ENCODE results near the gene PHTF2.

The PHTF2 gene

DNA sequence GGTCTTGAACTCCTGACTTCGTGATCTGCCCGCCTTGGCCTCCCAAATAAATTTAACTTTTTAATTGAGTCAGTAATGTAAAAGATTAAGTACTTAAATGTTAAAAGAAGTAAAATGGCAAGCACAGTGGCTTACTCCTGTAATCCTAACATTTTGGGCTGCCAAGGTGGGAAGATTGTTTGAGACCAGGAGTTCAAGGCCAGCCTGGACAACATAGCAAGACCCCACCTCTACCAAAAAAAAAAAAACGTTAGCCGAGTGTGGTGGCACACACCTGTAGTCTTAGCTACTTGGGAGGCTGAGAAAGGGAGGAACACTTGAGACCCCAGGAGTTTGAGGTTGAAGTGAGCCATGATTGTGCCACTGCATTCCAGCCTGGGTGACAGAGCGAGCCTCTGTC is 26.1 kb downstream of the PHTF2 start:
- Histone ChIP-seq H3K36me3 (ENCODE audit: control insufficient read depth, insufficient read depth, low read length) (no peaks in the 10 kb centered on the region), H3K4me3 (replicated peaks; ENCODE audit: low read depth, low read length) (no peak overlapping the region), H3K27me3 (replicated peaks; ENCODE audit: control insufficient read depth, insufficient read depth, low read length) (no peaks in the 10 kb centered on the region)
- TF ChIP-seq, protein P1, sequence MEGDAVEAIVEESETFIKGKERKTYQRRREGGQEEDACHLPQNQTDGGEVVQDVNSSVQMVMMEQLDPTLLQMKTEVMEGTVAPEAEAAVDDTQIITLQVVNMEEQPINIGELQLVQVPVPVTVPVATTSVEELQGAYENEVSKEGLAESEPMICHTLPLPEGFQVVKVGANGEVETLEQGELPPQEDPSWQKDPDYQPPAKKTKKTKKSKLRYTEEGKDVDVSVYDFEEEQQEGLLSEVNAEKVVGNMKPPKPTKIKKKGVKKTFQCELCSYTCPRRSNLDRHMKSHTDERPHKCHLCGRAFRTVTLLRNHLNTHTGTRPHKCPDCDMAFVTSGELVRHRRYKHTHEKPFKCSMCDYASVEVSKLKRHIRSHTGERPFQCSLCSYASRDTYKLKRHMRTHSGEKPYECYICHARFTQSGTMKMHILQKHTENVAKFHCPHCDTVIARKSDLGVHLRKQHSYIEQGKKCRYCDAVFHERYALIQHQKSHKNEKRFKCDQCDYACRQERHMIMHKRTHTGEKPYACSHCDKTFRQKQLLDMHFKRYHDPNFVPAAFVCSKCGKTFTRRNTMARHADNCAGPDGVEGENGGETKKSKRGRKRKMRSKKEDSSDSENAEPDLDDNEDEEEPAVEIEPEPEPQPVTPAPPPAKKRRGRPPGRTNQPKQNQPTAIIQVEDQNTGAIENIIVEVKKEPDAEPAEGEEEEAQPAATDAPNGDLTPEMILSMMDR (IDR thresholded peaks at IDR 0.05; ENCODE audit: insufficient read depth, low read length, poor library complexity, severe bottlenecking) = no peak
- no peak for DNase-seq (ENCODE audit: extremely low read depth, insufficient read length)

DNA sequence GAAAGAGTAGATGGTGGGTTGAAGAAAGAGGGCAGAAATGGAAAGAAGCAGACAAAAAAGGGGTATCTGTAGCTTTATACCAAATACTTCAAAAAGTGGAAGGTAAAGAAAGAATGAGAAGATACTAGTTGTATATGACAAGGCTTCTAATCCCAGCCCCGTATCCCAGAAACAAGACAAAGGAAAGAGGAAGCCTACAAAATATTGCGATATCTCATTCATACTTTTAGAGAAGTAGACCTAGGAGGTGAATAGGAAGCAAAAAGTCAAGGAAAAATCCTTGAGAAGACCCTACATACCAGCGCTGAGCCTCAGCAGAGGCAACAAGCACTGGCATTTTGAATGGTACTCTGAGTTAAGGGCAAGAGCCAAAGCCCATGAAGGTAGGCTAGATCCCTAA is 26.6 kb downstream of the PHTF2 start:
- TF ChIP-seq, protein P1 (IDR thresholded peaks at IDR 0.05; ENCODE audit: insufficient read depth, low read length, poor library complexity, severe bottlenecking) = no peak
- Histone ChIP-seq H3K36me3 (ENCODE audit: control insufficient read depth, insufficient read depth, low read length) (no peaks in the 10 kb centered on the region), H3K4me3 (replicated peaks; ENCODE audit: low read depth, low read length) (no peak overlapping the region), H3K27me3 (replicated peaks; ENCODE audit: control insufficient read depth, insufficient read depth, low read length) (no peaks in the 10 kb centered on the region)
- no peak for DNase-seq (ENCODE audit: extremely low read depth, insufficient read length)

DNA sequence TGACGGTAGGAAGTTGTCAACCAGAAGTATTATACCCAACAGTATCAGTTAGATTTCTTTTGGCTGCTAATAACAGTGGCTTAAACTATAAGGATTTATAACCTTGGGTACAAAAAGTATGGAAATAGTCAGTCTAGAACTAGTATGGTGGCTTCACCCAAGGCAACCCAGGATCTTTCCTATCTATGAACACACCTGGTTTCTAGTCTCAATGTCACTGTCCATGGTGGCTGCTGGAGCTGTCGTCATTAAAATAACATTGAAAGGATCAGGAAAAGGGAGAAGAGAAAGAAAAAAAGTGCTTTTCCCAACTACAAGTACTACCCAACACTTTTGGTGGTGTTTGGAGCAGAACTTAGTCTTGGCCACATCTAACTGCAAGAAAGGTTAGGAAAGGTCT is 27.7 kb downstream of the PHTF2 start:
- H3K27me3 ChIP-seq (replicated peaks; ENCODE audit: control insufficient read depth, insufficient read depth, low read length) = no peaks in the 10 kb centered on the region
- H3K4me3 ChIP-seq (replicated peaks; ENCODE audit: low read depth, low read length) = no peak overlapping the region
- no peaks in the 10 kb centered on the region for H3K36me3 ChIP-seq (ENCODE audit: control insufficient read depth, insufficient read depth, low read length)
- TF ChIP-seq, protein P1 (IDR thresholded peaks at IDR 0.05; ENCODE audit: insufficient read depth, low read length, poor library complexity, severe bottlenecking) = no peak
- no peak for DNase-seq (ENCODE audit: extremely low read depth, insufficient read length)

DNA sequence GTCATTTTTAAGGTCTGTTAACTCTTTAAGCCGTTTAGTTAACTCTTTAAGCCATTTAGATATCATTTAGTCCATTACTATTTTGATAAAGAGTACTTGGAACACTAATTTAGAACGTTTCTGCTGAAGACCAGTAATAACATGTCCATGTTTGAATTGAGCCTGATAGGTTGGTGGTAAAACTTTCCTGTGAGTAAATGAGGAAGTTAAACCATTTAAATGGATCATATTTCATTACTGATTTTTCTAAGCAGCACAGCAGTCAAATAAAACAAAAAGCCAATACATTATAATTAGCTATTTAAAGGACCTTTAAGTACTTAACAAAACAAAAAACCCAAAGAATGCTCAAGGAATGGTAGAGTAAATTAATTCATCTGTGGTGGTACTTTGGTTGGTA is 29.4 kb downstream of the PHTF2 start:
- no peak overlapping the region for H3K4me3 ChIP-seq (replicated peaks; ENCODE audit: low read depth, low read length)
- TF ChIP-seq, protein P1 (IDR thresholded peaks at IDR 0.05; ENCODE audit: insufficient read depth, low read length, poor library complexity, severe bottlenecking) = no peak
- DNase-seq (ENCODE audit: extremely low read depth, insufficient read length) = no peak
- no peaks in the 10 kb centered on the region for H3K27me3 ChIP-seq (replicated peaks; ENCODE audit: control insufficient read depth, insufficient read depth, low read length)
- no peaks in the 10 kb centered on the region for H3K36me3 ChIP-seq (ENCODE audit: control insufficient read depth, insufficient read depth, low read length)

DNA sequence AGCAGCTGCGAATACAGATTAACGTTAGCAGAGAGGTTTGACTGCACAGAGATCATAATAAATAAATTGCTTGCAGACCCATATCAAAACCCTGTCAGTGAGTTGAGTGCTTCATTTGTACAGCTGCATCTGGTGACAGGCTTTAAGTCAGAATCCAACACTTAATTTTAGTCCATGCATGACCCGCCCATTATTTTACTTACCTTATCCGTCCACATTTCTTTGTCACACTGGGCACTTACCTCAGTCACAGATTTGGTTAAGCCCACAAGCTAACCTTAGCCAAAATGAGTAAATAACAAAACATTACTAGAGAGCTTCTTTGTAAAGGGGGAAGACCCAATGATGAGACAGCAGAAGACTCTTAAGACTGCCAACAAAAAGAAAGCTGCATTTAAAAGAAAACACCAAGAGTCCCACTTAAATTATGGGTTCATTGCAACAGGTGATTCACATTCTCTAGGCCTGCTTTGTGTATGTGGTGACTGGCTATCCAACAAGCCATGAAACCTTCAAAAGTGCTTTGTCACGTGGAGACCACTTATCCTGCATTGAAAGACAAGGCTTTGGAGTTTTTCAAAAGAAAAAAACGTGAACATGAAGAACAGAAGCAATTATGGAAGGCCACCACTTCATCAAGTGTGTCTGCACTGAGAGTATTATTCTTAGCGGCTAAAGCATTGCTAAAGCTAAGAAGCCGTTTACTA is 32.2 kb downstream of the PHTF2 start:
- Histone ChIP-seq H3K4me3 (replicated peaks; ENCODE audit: low read depth, low read length) (no peak overlapping the region), H3K36me3 (ENCODE audit: control insufficient read depth, insufficient read depth, low read length) (no peaks in the 10 kb centered on the region), H3K27me3 (replicated peaks; ENCODE audit: control insufficient read depth, insufficient read depth, low read length) (no peaks in the 10 kb centered on the region)
- TF ChIP-seq, protein P1 (IDR thresholded peaks at IDR 0.05; ENCODE audit: insufficient read depth, low read length, poor library complexity, severe bottlenecking) = no peak
- DNase-seq (ENCODE audit: extremely low read depth, insufficient read length) = no peak

DNA sequence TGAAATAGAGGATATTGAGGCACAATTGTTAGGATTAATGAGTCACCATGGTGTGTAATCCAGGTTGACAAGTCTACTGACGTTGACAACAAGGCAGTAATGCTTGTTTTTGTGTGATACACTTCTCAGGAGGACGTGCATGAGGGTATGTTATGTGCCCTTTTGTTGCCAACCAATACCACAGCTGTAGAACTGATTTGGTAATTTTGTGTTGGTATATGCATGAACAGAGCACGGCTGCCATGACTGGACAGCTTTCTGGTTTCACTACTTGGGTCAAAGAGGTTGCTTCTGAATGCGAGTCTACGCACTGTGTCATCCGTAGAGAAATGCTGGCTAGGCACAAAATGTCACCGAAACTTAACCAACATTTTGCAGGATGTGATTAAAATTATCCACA is 32.9 kb downstream of the PHTF2 start:
- Histone ChIP-seq H3K4me3 (replicated peaks; ENCODE audit: low read depth, low read length) (no peak overlapping the region), H3K27me3 (replicated peaks; ENCODE audit: control insufficient read depth, insufficient read depth, low read length) (no peaks in the 10 kb centered on the region), H3K36me3 (ENCODE audit: control insufficient read depth, insufficient read depth, low read length) (no peaks in the 10 kb centered on the region)
- DNase-seq (ENCODE audit: extremely low read depth, insufficient read length) = no peak
- TF ChIP-seq, protein P1 (IDR thresholded peaks at IDR 0.05; ENCODE audit: insufficient read depth, low read length, poor library complexity, severe bottlenecking) = no peak
